ENCODE data around the gene ELP6. TPM values are rescaled to one million over a fixed set of nuclear protein-coding genes. Genes with fewer than 3 reads are reported as not detected.
A peak's percentile ranks its signal among the peaks of the same experiment; 100 is the strongest.
"Not testable (repeated sequence)": the region's sequence is repeated elsewhere in the genome, so short reads cannot be mapped to it uniquely, and the experiment has no call there.

ELP6 gene
- total RNA-seq, 1 donor from 2014 or later = 63.8 TPM

- H3K9me3 Mint-ChIP-seq (ENCODE audit: low read depth) = no peaks in the 10 kb centered on the region
- peak overlapping the region; percentile 89 for H3K4me3 Mint-ChIP-seq (ENCODE audit: low read depth)
- H3K36me3 Mint-ChIP-seq (ENCODE audit: insufficient read depth) = no peaks in the 10 kb centered on the region
- DNase-seq (ENCODE audit: low spot score, unreplicated experiment) = no peak
- H3K27ac Mint-ChIP-seq = peak overlapping the region; percentile 69
- H3K27me3 Mint-ChIP-seq = no peaks in the 10 kb centered on the region
- H3K4me1 Mint-ChIP-seq (ENCODE audit: low read depth) = peaks cover 26% of the 10 kb centered on the region
- TF ChIP-seq, protein P1, sequence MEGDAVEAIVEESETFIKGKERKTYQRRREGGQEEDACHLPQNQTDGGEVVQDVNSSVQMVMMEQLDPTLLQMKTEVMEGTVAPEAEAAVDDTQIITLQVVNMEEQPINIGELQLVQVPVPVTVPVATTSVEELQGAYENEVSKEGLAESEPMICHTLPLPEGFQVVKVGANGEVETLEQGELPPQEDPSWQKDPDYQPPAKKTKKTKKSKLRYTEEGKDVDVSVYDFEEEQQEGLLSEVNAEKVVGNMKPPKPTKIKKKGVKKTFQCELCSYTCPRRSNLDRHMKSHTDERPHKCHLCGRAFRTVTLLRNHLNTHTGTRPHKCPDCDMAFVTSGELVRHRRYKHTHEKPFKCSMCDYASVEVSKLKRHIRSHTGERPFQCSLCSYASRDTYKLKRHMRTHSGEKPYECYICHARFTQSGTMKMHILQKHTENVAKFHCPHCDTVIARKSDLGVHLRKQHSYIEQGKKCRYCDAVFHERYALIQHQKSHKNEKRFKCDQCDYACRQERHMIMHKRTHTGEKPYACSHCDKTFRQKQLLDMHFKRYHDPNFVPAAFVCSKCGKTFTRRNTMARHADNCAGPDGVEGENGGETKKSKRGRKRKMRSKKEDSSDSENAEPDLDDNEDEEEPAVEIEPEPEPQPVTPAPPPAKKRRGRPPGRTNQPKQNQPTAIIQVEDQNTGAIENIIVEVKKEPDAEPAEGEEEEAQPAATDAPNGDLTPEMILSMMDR (IDR thresholded peaks at IDR 0.05; ENCODE audit: unreplicated experiment) = no peak
Measured at GRCh38 chr3:47476330-47476626, 37.2 kb downstream of the ELP6 start.

DNA sequence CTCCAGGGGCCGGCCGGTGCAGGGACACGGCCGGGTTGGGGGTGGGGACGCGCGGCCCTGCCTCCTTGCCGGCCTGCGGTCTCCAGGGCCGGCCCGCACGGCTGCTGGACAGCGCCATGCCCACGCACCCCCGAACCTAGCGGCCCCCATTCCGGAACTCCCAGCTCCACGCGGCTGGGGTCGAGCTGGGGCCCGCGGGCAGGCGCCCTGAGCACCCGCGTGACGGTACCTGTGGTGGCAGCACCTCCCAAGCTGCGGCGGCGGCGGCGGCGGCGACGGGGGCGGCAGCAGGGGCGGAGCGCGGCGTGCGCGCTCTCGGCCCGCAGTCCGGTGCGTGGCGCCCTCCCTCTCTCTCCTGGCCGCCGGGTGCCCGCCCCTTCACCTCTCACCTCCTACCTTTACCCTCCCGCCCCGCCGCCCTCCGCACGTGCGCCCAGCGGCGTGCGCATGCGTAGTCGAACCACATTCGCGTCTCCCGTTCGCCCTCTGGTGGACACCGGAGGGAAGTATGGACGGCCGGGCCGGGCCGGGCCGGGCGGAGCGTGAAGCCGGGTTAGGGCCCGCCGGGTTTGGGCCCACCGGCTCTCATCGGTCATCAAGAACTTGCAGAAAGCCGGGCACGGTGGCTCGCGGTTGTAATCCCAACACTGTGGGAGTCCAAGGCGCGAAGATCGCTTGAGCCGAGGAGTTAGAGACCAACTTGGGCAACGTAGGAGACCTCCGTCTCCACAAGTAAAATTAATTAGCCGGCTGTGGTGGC lies 37.8 kb downstream of the ELP6 start, which contains the start of gene SCAP:
TSS of gene SCAP (minus strand) at position 372 of the 760 bp plus-strand sequence. CDS start 32,948 bp downstream, outside the sequence.
- Mint-ChIP-seq H3K27me3 (no peaks in the 10 kb centered on the region), H3K4me3 (ENCODE audit: low read depth) (peak within 1 kb of the TSS; percentile 89), H3K36me3 (ENCODE audit: insufficient read depth) (no peaks in the 10 kb centered on the region), H3K4me1 (ENCODE audit: low read depth) (peaks cover 26% of the 10 kb centered on the region), H3K27ac (peak within 1 kb of the TSS; percentile 95), H3K9me3 (ENCODE audit: low read depth) (no peaks in the 10 kb centered on the region)
- TF ChIP-seq, protein P1 (IDR thresholded peaks at IDR 0.05; ENCODE audit: unreplicated experiment) = peak; percentile 91
- peak; percentile 94 for DNase-seq (ENCODE audit: low spot score, unreplicated experiment)

DNA sequence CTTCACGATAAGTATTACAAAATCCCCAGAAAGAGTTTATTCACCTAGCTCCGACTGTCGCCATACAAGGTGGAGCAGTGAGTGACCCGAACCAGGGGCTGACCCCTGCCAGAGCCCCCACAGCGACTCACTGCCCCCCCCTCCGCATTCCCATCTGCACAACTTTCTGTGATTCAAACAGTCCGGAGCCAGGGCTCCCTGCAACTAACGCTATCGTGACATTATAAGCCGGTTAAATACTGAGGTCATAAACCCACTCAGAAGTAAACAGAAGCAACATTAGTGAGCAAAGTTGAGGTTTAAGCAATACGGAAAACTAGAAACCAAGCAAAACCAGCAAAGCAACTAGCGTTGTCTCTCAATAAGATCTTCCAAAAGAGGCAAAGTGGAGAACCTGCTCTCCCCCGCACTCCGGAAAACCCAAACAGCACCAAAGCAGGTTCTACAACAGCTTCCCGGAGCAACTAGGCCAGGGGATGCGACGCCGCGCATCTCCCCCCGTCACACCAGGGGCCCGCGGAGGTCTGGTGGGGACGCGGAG lies 38.4 kb downstream of the ELP6 start:
- Mint-ChIP-seq H3K36me3 (ENCODE audit: insufficient read depth) (no peaks in the 10 kb centered on the region), H3K27ac (peak overlapping the region; percentile 95), H3K4me3 (ENCODE audit: low read depth) (peak overlapping the region; percentile 89), H3K4me1 (ENCODE audit: low read depth) (peaks cover 26% of the 10 kb centered on the region), H3K9me3 (ENCODE audit: low read depth) (no peaks in the 10 kb centered on the region), H3K27me3 (no peaks in the 10 kb centered on the region)
- TF ChIP-seq, protein P1 (IDR thresholded peaks at IDR 0.05; ENCODE audit: unreplicated experiment) = no peak
- no peak for DNase-seq (ENCODE audit: low spot score, unreplicated experiment)

GRCh38 chr3:47473391-47473790 lies 40.1 kb downstream of the ELP6 start:
- H3K4me1 Mint-ChIP-seq (ENCODE audit: low read depth) = peaks cover 26% of the 10 kb centered on the region
- no peaks in the 10 kb centered on the region for H3K9me3 Mint-ChIP-seq (ENCODE audit: low read depth)
- peak overlapping the region; percentile 67 for H3K4me3 Mint-ChIP-seq (ENCODE audit: low read depth)
- H3K27ac Mint-ChIP-seq = peak overlapping the region; percentile 70
- TF ChIP-seq, protein P1 (IDR thresholded peaks at IDR 0.05; ENCODE audit: unreplicated experiment) = no peak
- peaks cover 5% of the 10 kb centered on the region for H3K36me3 Mint-ChIP-seq (ENCODE audit: insufficient read depth)
- H3K27me3 Mint-ChIP-seq = no peaks in the 10 kb centered on the region
- DNase-seq (ENCODE audit: low spot score, unreplicated experiment) = no peak

DNA sequence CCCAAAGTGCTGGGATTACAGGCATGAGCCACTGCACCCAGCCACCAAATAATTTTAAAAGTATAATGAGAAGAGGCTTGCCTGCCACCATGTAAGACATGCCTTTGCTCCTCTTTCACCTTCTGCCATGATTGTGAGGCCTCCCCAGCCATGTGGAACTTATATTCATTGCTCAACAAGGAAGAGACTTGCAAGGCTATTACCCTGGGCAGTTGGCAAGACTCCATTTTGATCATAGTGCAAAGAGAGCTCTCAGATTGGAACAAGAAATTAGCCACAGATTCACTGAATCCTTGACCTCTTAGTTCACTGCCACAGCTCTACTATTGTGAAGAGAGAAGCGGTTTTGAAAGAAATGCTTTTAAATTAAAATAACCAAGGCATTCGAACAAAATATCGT lies 43.9 kb downstream of the ELP6 start:
- Mint-ChIP-seq H3K36me3 (ENCODE audit: insufficient read depth) (peaks cover 17% of the 10 kb centered on the region), H3K27me3 (no peaks in the 10 kb centered on the region), H3K4me1 (ENCODE audit: low read depth) (peaks cover 16% of the 10 kb centered on the region), H3K4me3 (ENCODE audit: low read depth) (no peak overlapping the region), H3K9me3 (ENCODE audit: low read depth) (peaks cover 5% of the 10 kb centered on the region), H3K27ac (no peak overlapping the region)
- TF ChIP-seq, protein P1 (IDR thresholded peaks at IDR 0.05; ENCODE audit: unreplicated experiment) = no peak
- no peak for DNase-seq (ENCODE audit: low spot score, unreplicated experiment)

- not testable (repeated sequence) for DNase-seq (ENCODE audit: low spot score, unreplicated experiment); H3K27me3 Mint-ChIP-seq; H3K9me3 Mint-ChIP-seq (ENCODE audit: low read depth); H3K4me3 Mint-ChIP-seq (ENCODE audit: low read depth); H3K4me1 Mint-ChIP-seq (ENCODE audit: low read depth); H3K27ac Mint-ChIP-seq
- peaks cover 21% of the 10 kb centered on the region for H3K36me3 Mint-ChIP-seq (ENCODE audit: insufficient read depth)
Measured at GRCh38 chr3:47468315-47468714, 45.2 kb downstream of the ELP6 start.
